HEK293T (cell line): ENCODE results near the gene IFTAP.

Experiments used
- CTCF ChIA-PET: fragments of 350-600 bp; formaldehyde crosslinking; extraction: SDS; loops from one replicate; lab custom pipeline; 2021; ENCODE audit warnings: antibody characterized with exemption, inconsistent platforms; lab: Yijun Ruan, JAX
- POLR2A ChIA-PET: fragments of 350-600 bp; formaldehyde crosslinking; extraction: SDS; loops from one replicate; lab custom pipeline; 2020; ENCODE audit warnings: antibody characterized with exemption, inconsistent platforms; lab: Yijun Ruan, JAX
- DNase-seq: peaks from one replicate; pipeline ENCODE4 v3.0.0; 2012; ENCODE audit warnings: mixed read lengths; ENCODE audit errors: extremely low spot score
- ARNT ChIP-seq: fragments of 450-650 bp; IDR thresholded peaks from 2 replicates; pipeline ENCODE4 v1.6.1; 2017; ENCODE audit warnings: mild to moderate bottlenecking
- BHLHE40 ChIP-seq: fragments of 450-650 bp; IDR thresholded peaks from 2 replicates; pipeline ENCODE4 v1.6.1; 2016; ENCODE audit warnings: mild to moderate bottlenecking, moderate library complexity, borderline replicate concordance
- CTBP1 ChIP-seq: fragments of 450-650 bp; IDR thresholded peaks from 2 replicates; pipeline ENCODE4 v1.6.1; 2016; ENCODE audit warnings: borderline replicate concordance
- ELF4 ChIP-seq: fragments of 450-650 bp; IDR thresholded peaks from 2 replicates; pipeline ENCODE4 v1.6.1; 2017; ENCODE audit warnings: antibody characterized with exemption
- FOXA1 ChIP-seq: fragments of 450-650 bp; IDR thresholded peaks from 2 replicates; pipeline ENCODE4 v1.6.1; 2016; ENCODE audit warnings: mild to moderate bottlenecking
- FOXK2 ChIP-seq: fragments of 450-650 bp; IDR thresholded peaks from 2 replicates; pipeline ENCODE4 v1.6.1; 2016; ENCODE audit warnings: mild to moderate bottlenecking
- FOXM1 ChIP-seq: fragments of 450-650 bp; IDR thresholded peaks from 2 replicates; pipeline ENCODE4 v1.6.1; 2017; ENCODE audit warnings: mild to moderate bottlenecking, borderline replicate concordance
- HDGF ChIP-seq: fragments of 450-650 bp; IDR thresholded peaks from 2 replicates; pipeline ENCODE4 v1.6.1; 2017; ENCODE audit warnings: antibody characterized with exemption, borderline replicate concordance
- L3MBTL2 ChIP-seq: fragments of 450-650 bp; conservative IDR thresholded peaks from 2 replicates; pipeline ENCODE4 v1.6.1; 2016; ENCODE audit warnings: mild to moderate bottlenecking
- LEF1 ChIP-seq: fragments of 450-650 bp; IDR thresholded peaks from 2 replicates; pipeline ENCODE4 v1.6.1; 2017; ENCODE audit warnings: mild to moderate bottlenecking, borderline replicate concordance
- NFRKB ChIP-seq: fragments of 450-650 bp; IDR thresholded peaks from 2 replicates; pipeline ENCODE4 v1.6.1; 2016; ENCODE audit warnings: mild to moderate bottlenecking, moderate library complexity
- PKNOX1 ChIP-seq: fragments of 450-650 bp; IDR thresholded peaks from 2 replicates; pipeline ENCODE4 v1.6.1; 2016
- SP1 ChIP-seq: fragments of 450-650 bp; IDR thresholded peaks from 2 replicates; pipeline ENCODE4 v1.6.1; 2017
- SUZ12 ChIP-seq: fragments of 450-650 bp; IDR thresholded peaks from 2 replicates; pipeline ENCODE4 v1.6.1; 2016; ENCODE audit warnings: mild to moderate bottlenecking
- TARDBP ChIP-seq: fragments of 450-650 bp; IDR thresholded peaks from 2 replicates; pipeline ENCODE4 v1.6.1; 2016
- ZNF384 ChIP-seq: fragments of 450-650 bp; IDR thresholded peaks from 2 replicates; pipeline ENCODE4 v1.6.1; 2016

Gene IFTAP

GRCh38 chr11:36600180-36600579, 5.9 kb downstream of the IFTAP start:
- ChIA-PET POLR2A (no interaction called here), CTCF (no interaction called here)
- DNase-seq = no peak
- no peak for TF ChIP-seq FOXK2
- TF ChIP-seq SUZ12 = no peak
- TF ChIP-seq FOXA1 = no peak
- TF ChIP-seq L3MBTL2 = no peak

DNA sequence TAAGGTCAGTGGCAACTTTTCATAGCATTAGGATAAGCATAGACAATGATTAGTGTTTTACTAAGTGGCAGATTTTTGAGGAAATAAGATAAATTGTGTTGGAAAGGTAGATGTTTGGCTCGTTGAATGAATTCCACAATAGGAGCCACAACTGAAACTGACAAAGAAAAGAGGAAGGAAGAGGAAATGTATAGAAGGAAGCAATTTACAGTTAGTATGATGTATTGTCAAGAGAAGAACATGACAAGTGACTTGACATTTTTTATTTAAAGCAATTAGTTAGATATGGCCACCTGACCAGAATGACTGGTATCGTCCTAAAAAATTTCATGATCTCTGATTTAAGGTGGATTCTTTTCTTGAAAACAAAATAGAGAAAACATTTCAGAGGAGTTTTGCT, 6.9 kb downstream of the IFTAP start:
- TF ChIP-seq LEF1 (no peak), CTBP1 (no peak), FOXK2 (no peak), BHLHE40 (no peak), L3MBTL2 (no peak), HDGF (no peak)
- ChIA-PET CTCF (no interaction called here), POLR2A (no interaction called here)
- DNase-seq = no peak

- CTCF ChIA-PET = no interaction called here
- DNase-seq = no peak
- TF ChIP-seq SUZ12 (no peak), PKNOX1 (no peak), ZNF384 (no peak), FOXK2 (no peak), ARNT (no peak), L3MBTL2 (no peak), ELF4 (no peak), BHLHE40 (no peak)
- POLR2A ChIA-PET = interaction anchor here (1.3 kb wide), 1 partner anchor 8 kb away, joined by 4 read pairs; the partner anchor contains the start of gene IFTAP
Measured at GRCh38 chr11:36602135-36602534, 7.8 kb downstream of the IFTAP start.

GRCh38 chr11:36605221-36606216, 11.2 kb downstream of the IFTAP start:
- ChIA-PET POLR2A (no interaction called here), CTCF (interaction anchor here (1.5 kb wide), 1 partner anchor 40 kb away, joined by 3 read pairs; no protein-coding TSS in a partner anchor)
- TF ChIP-seq NFRKB (no peak), SUZ12 (no peak), ARNT (no peak), SP1 (no peak), CTBP1 (no peak), PKNOX1 (no peak), TARDBP (no peak)
- DNase-seq = no peak

DNA sequence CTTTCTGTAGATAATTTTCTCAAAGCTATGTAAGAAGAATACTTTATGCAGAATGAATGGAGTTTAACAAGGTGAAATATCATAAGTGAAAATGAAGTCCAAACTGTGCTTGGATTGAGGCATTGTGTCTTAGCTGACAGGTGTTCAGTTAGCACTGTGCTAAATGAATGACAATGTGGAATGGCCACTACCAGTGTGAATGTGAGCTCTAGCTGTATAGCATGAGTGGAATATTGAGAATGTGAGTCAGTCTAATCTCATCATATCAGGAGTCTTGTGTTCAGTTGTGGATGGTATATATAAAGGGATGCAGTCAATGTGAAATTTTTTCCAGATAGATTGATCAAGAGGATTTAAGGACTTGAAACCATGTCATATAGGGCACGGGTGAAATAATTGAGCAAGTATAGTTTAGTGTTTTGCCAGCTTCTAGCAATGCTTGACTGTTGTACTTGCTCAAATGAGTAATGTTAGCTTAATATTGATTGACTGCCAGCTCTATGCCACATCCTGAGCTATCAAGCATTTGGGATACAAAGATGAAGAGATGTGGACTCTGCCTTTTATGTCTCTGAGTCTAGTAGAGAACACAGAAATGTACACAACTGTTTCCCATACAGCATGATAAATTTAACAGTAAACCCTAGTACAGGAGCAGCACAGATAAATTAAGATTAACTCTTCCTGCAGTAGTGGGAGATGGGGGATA, 14.3 kb downstream of the IFTAP start:
- no peak for TF ChIP-seq FOXA1
- no peak for TF ChIP-seq L3MBTL2
- no peak for TF ChIP-seq TARDBP
- no peak for TF ChIP-seq ELF4
- TF ChIP-seq HDGF = no peak
- TF ChIP-seq PKNOX1 = no peak
- no peak for TF ChIP-seq BHLHE40
- TF ChIP-seq ZNF384 = no peak
- TF ChIP-seq CTBP1 = no peak
- TF ChIP-seq SP1 = no peak
- TF ChIP-seq FOXK2 = no peak
- TF ChIP-seq SUZ12 = no peak
- TF ChIP-seq ARNT = no peak
- no peak for TF ChIP-seq FOXM1
- no peak for TF ChIP-seq LEF1
- TF ChIP-seq NFRKB = no peak
- DNase-seq = no peak
- POLR2A ChIA-PET = interaction anchor here (1.3 kb wide), 1 partner anchor 15 kb away, joined by 3 read pairs; the partner anchor contains the start of gene IFTAP
- CTCF ChIA-PET = interaction anchor here (0.7 kb wide), 1 partner anchor 11 kb away, joined by 3 read pairs; no protein-coding TSS in a partner anchor

DNA sequence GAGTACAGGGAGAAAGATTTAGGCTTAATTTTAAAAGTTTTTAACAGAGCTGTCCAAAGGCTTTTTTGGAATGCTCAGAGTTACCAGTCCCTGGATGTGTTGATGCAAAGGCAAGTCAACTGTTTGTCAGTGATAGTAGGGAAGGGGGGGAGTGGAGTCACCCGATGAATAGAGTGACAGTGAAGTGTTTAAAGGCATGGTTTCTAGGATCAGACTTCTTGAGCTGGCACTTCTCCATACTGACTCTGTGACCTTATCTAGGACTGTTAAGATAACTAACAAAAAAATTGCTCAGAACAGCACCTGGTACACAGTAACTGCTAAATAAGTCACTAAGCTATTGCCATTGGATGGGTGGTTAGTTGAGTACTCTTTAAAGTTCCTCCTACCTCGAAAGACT, 15.1 kb downstream of the IFTAP start:
- POLR2A ChIA-PET = no interaction called here
- TF ChIP-seq FOXK2 = no peak
- TF ChIP-seq FOXA1 = no peak
- no peak for TF ChIP-seq NFRKB
- TF ChIP-seq HDGF = no peak
- TF ChIP-seq L3MBTL2 = no peak
- TF ChIP-seq LEF1 = no peak
- no peak for DNase-seq
- CTCF ChIA-PET = interaction anchor here (0.7 kb wide), 1 partner anchor 10 kb away, joined by 3 read pairs; no protein-coding TSS in a partner anchor
